ACC112 (cell line): ENCODE measurements around the gene DDX39A.

Experiments used
- H2AFZ ChIP-seq: fragments of 200-600 bp; sonication (generic); one replicate; pipeline ENCODE4 v1.6.0; 2017; ENCODE audit warnings: antibody characterized with exemption, low read length; ENCODE audit not compliant: unreplicated experiment
- H3K27ac ChIP-seq: fragments of 200-600 bp; sonication (generic); 2 replicates; pipeline ENCODE4 v1.5.1; 2014; ENCODE audit warnings: low read depth, mild to moderate bottlenecking, antibody characterized with exemption, low read length, moderate library complexity
- H3K27me3 ChIP-seq: fragments of 200-600 bp; sonication (generic); 2 replicates; pipeline ENCODE4 v1.6.1; 2014; ENCODE audit warnings: mild to moderate bottlenecking, antibody characterized with exemption, low read length, moderate library complexity, mixed read lengths; ENCODE audit not compliant: insufficient read depth
- H3K36me3 ChIP-seq: fragments of 200-600 bp; sonication (generic); 2 replicates; pipeline ENCODE4 v1.6.1; 2016; ENCODE audit warnings: mild to moderate bottlenecking, antibody characterized with exemption, low read length, moderate library complexity, mixed read lengths; ENCODE audit not compliant: insufficient read depth
- H3K4me1 ChIP-seq: fragments of 200-600 bp; sonication (generic); one replicate; pipeline ENCODE4 v1.6.1; 2016; ENCODE audit warnings: low read length, mixed read lengths; ENCODE audit not compliant: insufficient read depth, unreplicated experiment, control insufficient read depth
- H3K4me3 ChIP-seq: fragments of 200-600 bp; sonication (generic); 2 replicates; pipeline ENCODE4 v1.5.1; 2014; ENCODE audit warnings: mild to moderate bottlenecking, low read depth, low read length
- H3K79me2 ChIP-seq: fragments of 200-600 bp; sonication (generic); one replicate; pipeline ENCODE4 v1.6.0; 2016; ENCODE audit warnings: low read length; ENCODE audit not compliant: control insufficient read depth, unreplicated experiment, insufficient read depth

The DDX39A gene

DNA sequence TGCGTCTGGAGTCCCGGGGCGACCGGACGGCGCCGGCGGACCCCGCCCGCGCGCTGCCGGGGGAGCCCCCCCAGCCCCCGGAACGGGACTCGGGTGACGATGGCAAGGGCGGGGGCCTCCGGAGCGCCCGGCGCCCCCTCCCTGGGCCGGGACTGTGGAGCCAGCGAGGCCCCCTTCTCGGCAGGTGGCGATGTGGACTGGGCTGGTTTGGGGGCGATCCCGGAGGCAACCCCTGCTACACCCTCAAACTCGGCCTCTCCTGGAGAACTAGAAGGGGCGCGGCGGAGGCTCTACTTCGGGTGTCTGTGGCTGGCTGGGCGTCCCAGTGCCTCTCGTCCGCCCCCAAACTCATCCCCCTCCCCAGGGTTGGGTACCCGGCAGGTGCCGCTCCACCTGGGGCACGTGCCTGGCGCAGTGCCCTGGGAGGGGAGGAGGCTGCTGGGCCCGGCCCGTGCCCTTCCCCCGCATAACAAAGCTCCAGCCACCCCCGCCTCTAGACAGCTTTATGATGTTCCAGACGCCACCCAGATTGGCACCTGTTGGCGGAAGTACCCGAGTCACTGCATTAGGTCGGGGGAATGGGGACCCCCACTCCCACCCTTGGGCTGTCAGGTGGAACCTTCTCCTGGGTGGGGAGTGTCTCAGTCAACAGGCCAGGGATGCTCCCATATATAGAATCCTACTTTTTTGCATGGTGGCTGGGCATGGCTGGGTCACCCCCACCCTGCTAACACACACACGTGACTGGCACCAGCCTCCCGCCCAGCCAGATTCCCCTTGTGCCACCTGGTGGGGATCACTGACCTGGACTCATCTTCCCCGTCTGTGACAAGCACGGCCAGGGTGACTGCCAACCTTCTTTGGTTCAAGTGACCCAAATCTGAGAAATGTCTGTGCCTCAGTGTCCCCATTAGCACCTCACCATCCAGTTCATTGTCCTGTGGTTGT, 14.7 kb upstream of the DDX39A start:
- Histone ChIP-seq H3K79me2 (peaks cover 27% of the 10 kb centered on the region), H3K36me3 (no peaks in the 10 kb centered on the region), H3K4me3 (peak overlapping the region; percentile 84), H3K27ac (peak overlapping the region; percentile 38; the same call in 1 of the 2 replicates), H2AFZ (peak overlapping the region; percentile 85), H3K27me3 (no peaks in the 10 kb centered on the region), H3K4me1 (peaks cover 9% of the 10 kb centered on the region)

DNA sequence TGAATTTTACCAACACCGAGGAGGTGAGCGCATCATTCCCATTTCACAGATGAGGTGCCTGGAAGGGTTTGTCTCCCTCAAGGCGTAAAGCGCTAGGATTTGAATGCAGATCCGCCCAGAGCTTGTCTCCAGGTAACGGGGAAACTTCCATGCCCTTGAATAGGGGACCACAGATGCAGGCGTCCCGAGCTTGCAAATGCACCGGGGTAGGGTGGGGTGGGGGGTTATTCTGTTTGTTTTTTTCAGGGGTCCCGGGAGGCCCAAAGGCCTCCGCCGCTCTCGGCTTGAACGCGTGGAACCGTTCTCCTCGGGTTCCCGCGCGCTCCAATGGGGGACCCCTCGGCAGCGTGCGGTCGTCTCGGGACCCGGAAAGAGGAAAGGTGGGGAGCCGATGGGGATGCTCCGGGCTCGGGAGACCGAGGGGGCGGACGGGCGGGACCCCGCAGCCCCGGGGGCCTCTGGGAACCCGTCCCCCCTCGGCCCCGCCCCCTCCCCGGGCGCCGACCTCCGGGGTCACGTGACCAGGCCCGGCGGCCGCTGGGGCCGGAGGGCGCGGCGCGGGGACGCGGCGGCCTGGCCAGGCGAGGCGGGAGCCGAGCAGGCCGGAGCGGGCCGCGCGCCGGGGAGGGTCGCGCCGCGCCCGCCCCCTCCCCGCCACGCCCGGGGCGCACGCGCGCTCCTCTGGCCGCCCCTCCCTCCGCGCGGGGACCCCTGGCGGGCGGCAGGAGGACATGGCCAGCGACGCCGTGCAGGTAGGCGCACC, 13.8 kb upstream of the DDX39A start, which contains the start of gene PKN1:
Gene PKN1 (plus strand): TSS at position 516 of the 763 bp plus-strand sequence. CDS start 216 bp downstream, at position 732.
- peaks cover 25% of the 10 kb centered on the region for H3K79me2 ChIP-seq
- H2AFZ ChIP-seq = peak within 1 kb of the TSS; percentile 85
- H3K4me3 ChIP-seq = peak within 1 kb of the TSS; percentile 84
- no peaks in the 10 kb centered on the region for H3K27me3 ChIP-seq
- H3K27ac ChIP-seq = no peak within 1 kb of the TSS
- H3K4me1 ChIP-seq = peaks cover 9% of the 10 kb centered on the region
- H3K36me3 ChIP-seq = no peaks in the 10 kb centered on the region

DNA sequence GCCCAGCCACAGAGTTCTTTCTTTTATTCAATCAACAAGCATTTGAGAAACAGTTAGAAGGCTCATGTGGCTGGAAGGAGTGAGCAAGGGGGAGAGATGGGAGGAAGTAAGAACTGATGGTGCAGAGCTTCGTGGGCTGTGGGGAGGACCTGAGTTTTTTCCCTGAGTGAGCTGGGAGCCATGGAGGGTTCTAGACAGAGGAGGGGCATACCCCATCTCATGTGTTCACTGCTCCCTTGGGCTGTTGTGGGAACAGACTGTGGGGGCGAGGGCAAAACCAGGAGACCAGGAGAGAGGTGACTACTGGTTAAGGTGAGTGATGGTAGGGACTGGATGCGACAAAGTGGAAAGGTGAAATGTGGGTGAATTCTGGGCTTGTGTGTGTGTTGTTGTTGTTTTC, 11.6 kb upstream of the DDX39A start:
- Histone ChIP-seq H3K27me3 (no peaks in the 10 kb centered on the region), H2AFZ (no peak overlapping the region), H3K79me2 (peaks cover 13% of the 10 kb centered on the region), H3K36me3 (no peaks in the 10 kb centered on the region), H3K4me3 (no peak overlapping the region), H3K4me1 (peaks cover 9% of the 10 kb centered on the region), H3K27ac (no peak overlapping the region)

DNA sequence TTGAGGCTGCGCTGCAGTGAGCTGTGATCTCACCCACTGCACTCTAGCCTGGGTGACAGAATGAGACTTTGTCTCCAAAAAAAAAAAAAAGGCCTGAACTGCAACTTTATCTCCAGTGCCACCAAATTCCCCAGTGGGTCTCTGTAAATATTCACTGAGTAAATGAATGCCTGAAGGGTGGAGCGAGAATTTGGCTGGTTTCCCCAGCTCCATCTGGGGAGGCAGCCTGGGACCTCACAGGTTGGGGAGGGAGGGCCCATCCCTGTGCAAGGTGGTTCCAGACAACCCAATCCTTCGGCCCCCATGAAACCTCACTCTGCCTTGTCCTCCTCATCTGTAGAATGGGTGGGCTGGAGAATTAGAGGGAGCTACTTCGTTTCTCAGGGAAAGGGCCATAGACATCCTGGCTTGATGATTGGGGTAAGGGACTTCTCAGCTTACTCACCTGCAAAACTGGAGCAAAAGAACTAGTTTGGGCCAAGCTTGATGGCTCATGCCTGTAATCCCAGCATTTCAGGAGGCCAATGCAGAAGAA, 9.8 kb upstream of the DDX39A start:
- Histone ChIP-seq H3K36me3 (no peaks in the 10 kb centered on the region), H3K27me3 (no peaks in the 10 kb centered on the region), H3K27ac (no peak overlapping the region), H3K4me1 (no peaks in the 10 kb centered on the region), H3K4me3 (no peak overlapping the region), H3K79me2 (peaks cover 4% of the 10 kb centered on the region), H2AFZ (no peak overlapping the region)

DNA sequence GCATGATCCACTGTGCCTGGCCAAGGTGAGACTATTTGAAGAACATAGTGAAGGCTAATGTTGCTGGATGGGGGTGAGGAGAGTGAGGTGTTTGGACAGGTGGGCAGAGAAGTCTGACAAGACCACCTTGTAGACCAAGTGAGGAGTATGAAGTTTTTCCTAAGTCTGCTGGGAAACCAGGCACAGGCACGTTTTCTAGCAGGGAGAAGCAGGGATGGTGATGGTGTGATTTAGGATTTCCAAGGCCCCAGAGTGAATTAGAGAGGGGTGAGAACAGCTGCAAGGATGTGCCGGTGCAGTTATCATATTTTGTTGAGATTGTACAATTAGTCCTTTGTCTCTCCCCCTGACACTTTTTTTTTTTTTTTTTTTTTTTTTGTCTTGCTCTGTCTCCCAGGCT, 8.3 kb upstream of the DDX39A start:
- Histone ChIP-seq H2AFZ (no peak overlapping the region), H3K79me2 (no peaks in the 10 kb centered on the region), H3K27me3 (no peaks in the 10 kb centered on the region), H3K27ac (no peak overlapping the region), H3K36me3 (no peaks in the 10 kb centered on the region), H3K4me1 (no peaks in the 10 kb centered on the region), H3K4me3 (no peak overlapping the region)

DNA sequence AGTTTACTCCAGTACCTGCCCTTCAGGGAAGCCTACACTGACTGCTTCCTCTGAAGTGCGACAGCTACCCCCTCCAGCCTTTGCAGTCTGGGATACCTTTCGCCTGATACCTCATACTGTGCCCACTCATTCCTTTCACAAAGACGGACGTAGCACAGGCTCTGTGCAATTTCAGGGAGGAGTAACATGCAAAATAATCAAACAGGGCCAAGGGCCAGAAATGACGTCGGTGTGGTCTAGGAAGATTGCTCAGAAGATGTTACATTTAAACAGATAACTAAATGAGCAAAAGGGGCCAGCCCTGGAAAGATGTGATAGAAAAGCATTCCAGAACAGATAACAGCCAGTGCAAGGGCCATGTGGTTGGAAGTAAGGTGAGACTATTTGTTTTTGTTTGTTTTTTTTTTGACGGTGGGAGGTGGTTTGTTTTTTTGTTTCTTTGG, 6.6 kb upstream of the DDX39A start:
- Histone ChIP-seq H3K36me3 (no peaks in the 10 kb centered on the region), H3K27ac (no peak overlapping the region), H2AFZ (no peak overlapping the region), H3K79me2 (no peaks in the 10 kb centered on the region), H3K4me1 (no peaks in the 10 kb centered on the region), H3K4me3 (no peak overlapping the region), H3K27me3 (no peaks in the 10 kb centered on the region)

DNA sequence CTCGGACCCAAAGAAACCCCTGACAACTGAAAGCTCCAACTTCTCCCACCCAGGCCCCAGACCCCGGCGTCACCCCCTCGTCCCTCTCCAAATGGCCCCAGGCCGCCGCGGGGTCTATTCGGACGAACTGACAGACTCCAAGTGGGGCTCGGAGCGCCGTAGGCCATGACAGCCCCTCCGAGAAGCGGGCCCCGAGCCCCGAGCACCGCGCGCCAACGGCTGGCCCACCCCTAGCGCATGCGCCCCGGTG, 360 bp downstream of the DDX39A start:
- Histone ChIP-seq H3K27ac (peak overlapping the region; percentile 96), H3K79me2 (peaks cover 52% of the 10 kb centered on the region), H3K36me3 (no peaks in the 10 kb centered on the region), H3K27me3 (no peaks in the 10 kb centered on the region), H2AFZ (no peak overlapping the region), H3K4me3 (peak overlapping the region; percentile 99), H3K4me1 (peaks cover 18% of the 10 kb centered on the region)

DNA sequence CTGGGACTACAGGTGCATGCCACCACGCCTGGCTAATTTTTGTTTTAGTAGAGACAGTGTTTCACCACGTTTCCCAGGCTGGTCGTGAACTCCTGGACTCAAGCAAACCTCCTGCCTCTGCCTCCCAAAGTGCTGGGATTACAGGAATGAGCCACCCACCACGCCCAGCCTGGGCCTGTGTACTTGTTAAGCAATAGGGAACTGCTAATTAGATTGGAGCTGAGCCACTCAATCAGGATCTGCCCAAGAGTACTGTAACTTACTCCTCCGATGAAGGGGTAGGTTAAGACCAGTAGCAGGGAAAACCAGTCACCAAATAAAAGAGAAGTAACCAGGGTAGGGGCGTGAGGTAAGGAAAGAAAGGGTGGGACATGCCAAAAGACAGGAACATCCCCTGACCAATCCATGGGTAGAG, 2.3 kb downstream of the DDX39A start:
- Histone ChIP-seq H3K4me1 (peaks cover 25% of the 10 kb centered on the region), H3K27ac (no peak overlapping the region), H3K4me3 (peak overlapping the region; percentile 30; the same call in 1 of the 2 replicates), H3K36me3 (no peaks in the 10 kb centered on the region), H2AFZ (no peak overlapping the region), H3K27me3 (no peaks in the 10 kb centered on the region), H3K79me2 (peaks cover 71% of the 10 kb centered on the region)

DNA sequence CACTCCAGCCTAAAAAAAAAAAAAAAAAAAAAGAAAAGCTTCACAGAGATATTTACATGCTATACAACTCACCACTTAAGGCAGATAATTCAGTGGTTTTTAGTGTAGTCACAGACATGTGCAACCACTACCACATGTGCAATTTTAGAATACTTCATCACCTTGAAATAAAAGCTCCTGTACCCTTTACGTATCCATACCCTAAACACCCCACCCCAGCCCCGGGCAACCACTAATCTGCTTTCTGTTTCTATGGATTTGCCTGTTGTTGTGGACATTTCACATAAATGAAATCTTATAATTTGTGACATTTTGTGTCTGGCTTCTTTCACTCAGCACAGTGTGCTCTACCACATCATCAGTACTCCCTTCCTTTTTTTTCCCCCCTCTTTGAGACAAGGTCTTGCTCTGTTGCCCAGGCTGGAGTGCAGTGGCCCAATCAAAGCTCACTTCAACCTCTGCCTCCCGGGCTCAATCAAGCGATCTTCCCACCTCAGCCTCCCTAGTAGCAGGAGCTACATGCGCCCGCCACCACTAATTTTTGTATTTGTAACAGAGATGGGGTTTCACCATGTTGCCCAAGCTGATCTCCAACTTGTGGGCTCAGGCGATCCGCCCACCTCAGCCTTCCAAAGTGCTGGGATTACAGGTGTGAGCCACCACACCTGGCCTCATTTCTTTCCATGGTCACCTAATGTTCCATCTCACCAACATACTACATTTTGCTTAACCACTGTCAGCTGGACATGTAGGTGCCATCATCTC, 4.0 kb downstream of the DDX39A start:
- Histone ChIP-seq H3K79me2 (peaks cover 75% of the 10 kb centered on the region), H3K36me3 (peaks cover 6% of the 10 kb centered on the region; the same call in 1 of the 2 replicates), H3K4me3 (no peak overlapping the region), H3K27me3 (no peaks in the 10 kb centered on the region), H3K27ac (no peak overlapping the region), H3K4me1 (peaks cover 25% of the 10 kb centered on the region), H2AFZ (no peak overlapping the region)

DNA sequence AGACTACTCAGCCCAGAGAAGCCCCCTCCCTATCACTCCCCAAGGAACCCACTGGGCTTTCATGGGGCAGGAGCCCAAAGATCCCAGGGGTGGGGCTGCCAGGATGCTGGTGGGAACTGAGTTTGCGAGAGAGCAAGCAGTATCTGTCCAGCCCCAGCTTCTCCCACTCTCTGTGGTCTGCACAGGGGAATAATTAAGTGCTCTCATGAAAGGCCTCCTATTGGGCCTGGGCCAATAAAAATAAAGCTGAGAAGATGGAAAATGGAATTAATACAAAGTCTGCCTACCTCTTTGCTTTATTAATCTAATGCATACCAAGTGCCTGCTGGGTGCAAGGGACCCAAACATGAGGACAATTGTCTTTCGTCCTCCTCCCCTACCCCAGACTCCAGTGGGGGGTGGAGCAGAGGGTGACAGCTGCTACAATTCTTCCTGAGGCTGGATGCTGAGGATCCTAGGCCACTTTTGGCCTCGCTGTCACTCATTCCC, 5.4 kb downstream of the DDX39A start:
- H3K4me3 ChIP-seq = no peak overlapping the region
- peaks cover 11% of the 10 kb centered on the region; the same call in 1 of the 2 replicates for H3K36me3 ChIP-seq
- peaks cover 25% of the 10 kb centered on the region for H3K4me1 ChIP-seq
- no peak overlapping the region for H3K27ac ChIP-seq
- H3K79me2 ChIP-seq = peaks cover 71% of the 10 kb centered on the region
- H2AFZ ChIP-seq = no peak overlapping the region
- H3K27me3 ChIP-seq = no peaks in the 10 kb centered on the region
